ENCODE results near the gene CKAP2L.

DNA sequence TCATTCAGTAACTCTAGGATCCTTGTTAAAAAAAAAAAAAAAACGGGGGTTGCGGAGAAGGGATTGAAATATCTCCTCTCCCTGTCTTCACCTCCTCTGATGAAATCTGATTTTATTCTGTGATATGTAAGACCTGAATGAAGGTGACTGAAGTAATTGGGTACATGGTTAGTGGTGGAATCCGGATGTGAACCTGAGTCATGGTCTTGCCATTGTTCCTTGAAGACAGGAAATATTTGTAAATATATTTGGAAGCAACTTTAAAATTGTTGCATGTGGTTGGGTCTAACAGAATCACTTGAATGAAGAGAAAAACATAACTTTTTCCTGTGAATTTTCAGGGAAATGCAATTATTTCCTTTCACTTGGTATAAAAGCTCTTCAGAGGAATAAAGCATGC lies 22.9 kb upstream of the CKAP2L start:
- TF ChIP-seq, protein P1, sequence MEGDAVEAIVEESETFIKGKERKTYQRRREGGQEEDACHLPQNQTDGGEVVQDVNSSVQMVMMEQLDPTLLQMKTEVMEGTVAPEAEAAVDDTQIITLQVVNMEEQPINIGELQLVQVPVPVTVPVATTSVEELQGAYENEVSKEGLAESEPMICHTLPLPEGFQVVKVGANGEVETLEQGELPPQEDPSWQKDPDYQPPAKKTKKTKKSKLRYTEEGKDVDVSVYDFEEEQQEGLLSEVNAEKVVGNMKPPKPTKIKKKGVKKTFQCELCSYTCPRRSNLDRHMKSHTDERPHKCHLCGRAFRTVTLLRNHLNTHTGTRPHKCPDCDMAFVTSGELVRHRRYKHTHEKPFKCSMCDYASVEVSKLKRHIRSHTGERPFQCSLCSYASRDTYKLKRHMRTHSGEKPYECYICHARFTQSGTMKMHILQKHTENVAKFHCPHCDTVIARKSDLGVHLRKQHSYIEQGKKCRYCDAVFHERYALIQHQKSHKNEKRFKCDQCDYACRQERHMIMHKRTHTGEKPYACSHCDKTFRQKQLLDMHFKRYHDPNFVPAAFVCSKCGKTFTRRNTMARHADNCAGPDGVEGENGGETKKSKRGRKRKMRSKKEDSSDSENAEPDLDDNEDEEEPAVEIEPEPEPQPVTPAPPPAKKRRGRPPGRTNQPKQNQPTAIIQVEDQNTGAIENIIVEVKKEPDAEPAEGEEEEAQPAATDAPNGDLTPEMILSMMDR (conservative IDR thresholded peaks at IDR 0.05; ENCODE audit: low read length): no peak
- no peak for TF ChIP-seq EZH2phosphoT487 (IDR thresholded peaks at IDR 0.05; ENCODE audit: borderline replicate concordance)

Measured in Loucy (cell line).